Stimulated activated CD4-positive, alpha-beta T cell treated with anti-CD3 and anti-CD28 coated beads, Interleukin-4, amount 100 ng/mL, for 4 hours (primary cell): ENCODE results near the gene SLC7A10.
A peak's percentile ranks its signal among the peaks of the same experiment; 100 is the strongest.
"Not testable (repeated sequence)": the region's sequence is repeated elsewhere in the genome, so short reads cannot be mapped to it uniquely, and the experiment has no call there.

Experiments used
- DNase-seq, 2 experiments: peaks; one replicate each; pipeline ENCODE4 v3.0.0-alpha.2; 2020

SLC7A10 gene

GRCh38 chr19:33236696-33237390 is 11.2 kb upstream of the SLC7A10 start:
- no peak for DNase-seq

DNA sequence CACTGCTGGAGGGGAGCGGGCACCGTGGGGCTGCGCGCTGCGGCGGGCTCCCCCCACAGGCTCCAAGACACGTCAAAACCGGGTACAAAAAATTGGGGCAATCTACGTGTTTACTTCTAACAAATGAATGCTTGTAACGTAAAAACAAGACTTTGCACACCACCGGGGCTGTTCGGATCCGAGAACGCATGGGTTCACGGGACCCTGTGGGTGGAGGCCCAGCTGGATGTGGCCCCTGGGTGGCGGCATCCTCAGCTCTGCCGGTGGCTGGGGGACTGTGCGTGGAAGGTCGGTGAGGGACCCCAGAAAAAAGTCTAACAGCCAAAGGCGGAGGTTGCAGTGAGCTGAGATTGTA is 10.3 kb upstream of the SLC7A10 start:
- no peak for DNase-seq

DNA sequence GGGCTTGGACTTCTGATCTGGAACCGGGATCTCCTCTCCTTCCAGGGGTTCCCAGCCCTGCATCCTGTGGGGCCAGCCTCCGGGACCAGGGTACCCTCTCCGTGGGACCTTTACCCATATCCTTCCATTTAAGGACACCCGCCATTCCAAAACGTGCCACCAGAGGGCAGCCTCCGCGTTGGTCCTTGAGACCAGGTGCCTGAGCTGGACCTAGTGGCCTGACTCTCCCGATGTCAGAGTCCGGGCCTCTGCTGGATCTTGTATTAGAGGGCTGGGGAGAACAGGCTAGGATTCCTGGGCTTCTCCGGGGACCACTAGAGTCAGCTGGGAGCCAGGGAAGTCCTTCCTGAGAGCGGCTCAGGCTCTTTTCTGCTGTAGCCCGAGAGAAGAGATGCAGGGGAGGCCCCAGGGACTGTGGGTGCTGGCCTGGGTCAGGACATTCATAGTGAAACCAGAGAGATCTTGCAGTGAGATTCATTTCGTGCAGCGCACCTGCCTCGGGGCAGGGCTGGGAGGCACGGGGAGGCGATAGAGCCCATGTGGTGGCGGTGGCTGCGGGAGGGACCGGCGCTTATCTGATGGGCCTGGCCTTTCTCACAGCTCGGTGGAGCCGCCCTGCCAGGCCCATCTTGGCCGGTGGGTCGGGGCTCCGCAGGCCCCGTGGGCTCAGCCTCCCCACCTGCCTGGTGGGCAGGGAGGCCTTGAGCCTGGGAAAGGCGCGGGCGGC is 9.8 kb upstream of the SLC7A10 start:
- peak; percentile 58 to 80 for DNase-seq

GRCh38 chr19:33234736-33235135 is 9.1 kb upstream of the SLC7A10 start:
- no peak for DNase-seq

GRCh38 chr19:33234092-33234491 is 8.4 kb upstream of the SLC7A10 start:
- DNase-seq: no peak

DNA sequence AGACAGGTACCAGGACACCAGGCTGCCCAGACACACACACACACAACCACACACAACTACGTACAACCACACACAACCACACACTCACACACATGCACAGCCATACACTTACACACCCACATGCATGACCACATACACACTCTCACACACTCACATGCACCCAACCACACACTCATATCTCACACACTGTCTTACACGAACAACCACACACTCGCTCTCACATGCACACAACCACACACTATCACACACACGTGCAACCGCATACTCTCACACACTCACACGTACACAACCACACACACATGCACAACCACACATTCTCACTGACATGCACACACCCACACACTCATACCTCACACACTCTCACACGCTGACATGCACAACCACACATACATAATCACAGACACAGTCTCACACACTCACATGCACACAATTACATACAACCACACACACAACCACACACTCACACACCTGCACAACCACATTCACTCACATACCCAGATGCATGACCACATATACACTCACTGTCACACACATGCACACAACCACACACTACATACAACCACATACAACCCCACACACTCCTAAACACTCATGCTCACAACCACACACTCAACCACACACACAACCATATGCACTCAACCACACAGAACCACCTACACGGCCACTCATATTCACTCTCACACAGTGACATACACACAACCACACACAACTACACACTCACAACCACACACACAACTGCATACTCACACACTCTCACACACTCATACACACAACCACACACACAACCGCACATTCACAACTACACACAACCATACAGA is 7.6 kb upstream of the SLC7A10 start:
- DNase-seq: no peak

- no peak for DNase-seq
These were observed 7.0 kb upstream of the SLC7A10 start for GRCh38 chr19:33232656-33233055.

DNA sequence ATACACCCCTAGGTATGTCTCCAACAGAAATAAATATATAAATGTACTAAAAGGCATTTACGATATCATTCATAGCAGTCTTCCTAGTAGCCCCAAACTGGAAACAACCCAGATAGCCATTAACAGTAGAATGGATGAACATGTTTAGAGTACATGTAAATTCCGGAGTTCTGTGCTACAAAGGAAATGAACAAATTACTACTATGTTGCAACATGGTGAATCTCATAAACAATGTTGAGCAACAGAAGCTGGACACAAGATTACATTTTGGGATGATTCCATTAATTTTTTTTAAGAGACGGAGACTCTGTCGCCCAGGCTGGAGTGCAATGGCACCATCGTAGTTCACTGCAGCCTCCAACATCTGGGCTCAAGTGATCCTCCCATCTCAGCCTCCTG is 5.9 kb upstream of the SLC7A10 start:
- no peak for DNase-seq

DNA sequence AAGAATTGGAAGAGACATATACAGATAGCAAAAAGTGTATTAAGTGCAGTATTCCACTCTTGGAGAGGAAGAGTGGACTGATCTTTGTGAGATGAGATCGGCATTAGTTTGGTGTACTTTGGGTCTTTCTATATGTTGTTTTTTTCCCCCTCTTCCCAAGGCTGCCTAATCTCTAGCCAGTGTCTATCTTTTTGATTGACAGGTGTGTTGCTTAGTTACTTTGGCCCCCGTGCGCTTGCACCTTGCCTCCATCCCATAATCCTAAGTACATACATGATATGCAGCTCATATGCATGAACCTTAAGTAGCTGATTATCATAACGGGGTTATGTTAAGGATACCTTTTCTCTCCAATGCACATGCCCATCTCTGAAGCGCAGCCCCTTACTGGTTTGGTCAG is 4.3 kb upstream of the SLC7A10 start:
- no peak for DNase-seq

DNA sequence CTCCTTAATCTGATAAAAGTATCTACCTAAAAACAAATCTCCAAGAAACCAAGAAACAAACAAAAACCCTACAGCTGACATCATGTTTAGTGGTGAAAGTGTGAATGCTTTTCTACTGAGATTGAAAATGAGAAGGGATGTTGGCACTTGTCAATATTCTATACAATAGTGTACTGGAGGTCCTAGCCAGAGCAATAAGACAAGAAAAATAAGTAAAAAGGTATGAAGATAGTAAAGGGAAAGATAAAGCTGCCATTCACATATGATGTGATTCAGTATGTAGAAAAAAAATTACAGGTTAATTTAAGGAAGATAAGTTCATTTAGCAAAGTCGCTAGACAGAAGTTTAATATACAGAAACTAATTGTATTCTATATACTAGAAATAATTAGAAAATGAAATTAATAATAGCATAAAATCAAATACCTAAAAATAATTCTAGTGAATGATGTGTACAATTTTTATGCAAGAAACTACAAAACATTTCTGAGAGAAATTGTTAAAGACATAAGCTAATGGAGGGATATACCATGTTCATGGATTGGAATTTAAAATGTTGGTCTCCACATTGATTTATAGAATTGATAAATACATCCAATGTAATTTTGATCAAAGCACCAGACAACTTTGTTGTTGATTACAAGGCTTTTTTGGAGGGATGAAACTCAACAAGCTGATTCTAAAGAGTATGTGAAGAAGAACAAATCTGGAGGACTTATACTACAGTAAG is 2.4 kb upstream of the SLC7A10 start:
- no peak for DNase-seq

DNA sequence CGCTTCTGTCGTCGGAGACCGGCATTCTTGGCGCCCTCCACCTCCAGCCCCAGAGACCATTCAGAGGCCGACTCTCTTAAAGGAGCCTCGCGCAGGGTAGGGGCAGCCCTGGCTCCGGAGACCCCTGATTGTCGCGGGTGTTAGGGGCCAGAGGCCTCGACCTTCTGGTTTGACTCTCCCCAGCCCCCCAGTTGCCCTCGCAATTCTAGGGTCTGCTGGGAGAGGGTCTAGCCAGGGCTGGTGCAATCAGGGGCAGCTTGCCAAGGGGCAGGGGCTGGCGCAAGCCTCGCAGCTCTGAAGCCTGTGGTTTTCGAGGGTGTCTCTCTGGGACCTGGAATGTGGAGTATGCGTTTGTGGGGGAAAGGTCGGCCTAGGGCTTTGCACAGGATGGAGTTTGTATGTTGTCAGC is 1.6 kb upstream of the SLC7A10 start:
- no peak for DNase-seq

DNA sequence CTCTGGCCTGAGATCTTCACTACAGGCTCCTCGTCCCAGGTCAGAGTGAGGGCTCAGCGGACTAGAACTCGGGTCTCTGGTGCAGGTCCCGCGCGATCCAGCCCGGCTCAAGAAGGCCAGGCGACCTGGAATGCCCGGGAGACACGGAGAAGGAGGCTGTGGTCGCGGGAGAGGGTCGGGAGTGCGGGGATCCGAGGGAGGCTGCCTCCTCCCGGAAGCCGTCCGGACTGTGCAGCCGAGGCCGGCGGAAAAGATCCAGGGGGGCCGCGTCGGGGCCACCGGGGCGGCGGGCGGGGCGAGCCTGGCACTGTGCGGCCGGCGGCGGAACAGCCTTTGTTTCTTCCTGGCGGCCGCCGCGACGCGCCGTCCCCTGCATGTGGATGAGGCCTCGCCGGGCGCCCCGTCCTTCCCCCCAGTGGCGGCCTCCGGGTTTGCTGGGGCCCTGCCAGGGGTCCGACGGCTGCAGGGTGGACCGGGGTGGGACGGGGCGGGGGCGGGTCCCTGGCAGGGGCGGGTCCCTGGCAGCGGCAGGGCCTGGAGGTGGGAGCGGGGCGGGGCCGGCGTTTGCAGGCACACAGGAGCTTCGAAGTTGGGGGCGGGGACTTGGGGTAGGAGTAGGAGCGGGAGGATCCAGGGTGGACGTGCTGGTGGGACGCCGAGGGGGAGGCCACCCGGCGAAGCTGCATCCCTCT is 1.0 kb upstream of the SLC7A10 start:
- DNase-seq: no peak

DNA sequence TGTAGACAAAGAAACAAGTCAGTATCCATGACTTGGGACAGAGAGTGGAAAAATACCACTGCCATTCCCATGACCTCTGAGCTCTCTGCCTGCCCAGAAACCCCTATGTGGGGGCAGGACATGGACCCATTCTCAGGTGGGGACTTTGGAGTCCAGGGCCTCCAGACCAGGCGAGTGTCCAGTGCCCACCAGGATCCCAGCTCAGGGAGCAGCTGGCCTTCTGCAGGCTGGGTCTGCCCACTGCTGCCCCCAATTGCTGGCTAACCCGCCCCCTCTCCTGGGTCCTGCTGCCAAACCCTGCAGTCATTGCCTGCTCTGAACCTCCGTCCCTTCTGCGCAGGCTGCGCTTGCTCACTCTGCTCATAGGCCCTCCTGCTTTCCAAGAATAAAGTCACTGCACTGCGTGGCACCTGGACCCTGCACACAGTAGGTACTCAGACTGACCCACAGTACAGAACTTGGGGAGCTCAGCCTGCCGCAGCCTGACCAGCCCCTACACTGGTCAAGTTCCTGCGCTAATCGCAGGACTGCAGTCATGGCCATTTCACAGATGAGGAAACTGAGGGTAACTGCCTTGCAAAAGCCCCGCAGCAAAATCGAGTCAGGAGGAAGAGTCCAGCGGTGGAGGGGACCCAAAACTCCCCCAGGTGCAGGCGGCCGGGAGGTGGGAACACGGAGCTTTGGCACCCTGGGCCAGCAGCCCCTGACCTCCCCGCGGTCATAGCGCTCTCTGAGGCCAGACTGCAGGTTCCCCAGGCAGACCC is 774 bp downstream of the SLC7A10 start:
- no peak for DNase-seq

DNA sequence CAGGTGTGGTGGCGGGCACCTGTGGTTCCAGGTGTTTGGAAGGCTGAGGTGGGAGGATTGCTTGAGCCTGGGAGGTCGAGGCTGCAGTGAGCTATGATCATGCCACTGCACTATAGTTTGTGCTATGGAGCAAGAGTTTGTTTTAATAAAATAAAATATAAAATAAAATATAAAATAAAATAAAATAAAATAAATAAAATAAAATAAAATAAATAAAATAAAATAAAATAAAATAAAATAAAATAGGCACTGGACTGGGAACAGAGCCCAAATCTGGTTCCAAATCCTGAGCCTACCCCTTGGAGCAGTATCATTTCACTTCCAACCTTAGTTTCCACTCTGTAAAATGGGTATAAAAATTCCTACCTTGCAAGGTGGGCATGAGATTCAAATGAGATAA is 3.4 kb downstream of the SLC7A10 start:
- not testable (repeated sequence) for DNase-seq

- no peak for DNase-seq
These were observed 4.0 kb downstream of the SLC7A10 start for GRCh38 chr19:33221638-33222037.

DNA sequence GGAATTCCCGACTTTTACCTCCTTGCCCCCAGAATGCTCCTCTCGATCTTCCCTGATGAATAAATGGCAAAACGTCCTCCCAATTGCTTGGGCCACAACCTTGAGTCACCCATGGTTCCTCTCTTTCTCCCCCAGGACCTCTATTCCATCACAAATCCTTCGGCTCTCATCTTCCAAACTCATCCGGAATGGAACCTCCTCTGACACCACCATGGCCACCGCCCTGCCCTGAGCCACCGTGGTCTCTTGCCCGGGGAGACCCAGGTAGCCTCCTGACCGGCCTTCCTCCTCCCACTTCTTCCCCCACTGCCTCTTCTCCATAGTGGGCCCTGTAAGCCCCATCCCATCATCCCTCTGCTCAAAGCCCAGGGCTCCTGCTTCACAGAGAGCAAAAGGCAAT is 4.9 kb downstream of the SLC7A10 start:
- no peak for DNase-seq

- no peak for DNase-seq
These were observed 5.5 kb downstream of the SLC7A10 start for GRCh38 chr19:33220115-33220514.

GRCh38 chr19:33219261-33219815 is 6.3 kb downstream of the SLC7A10 start:
- no peak for DNase-seq

DNA sequence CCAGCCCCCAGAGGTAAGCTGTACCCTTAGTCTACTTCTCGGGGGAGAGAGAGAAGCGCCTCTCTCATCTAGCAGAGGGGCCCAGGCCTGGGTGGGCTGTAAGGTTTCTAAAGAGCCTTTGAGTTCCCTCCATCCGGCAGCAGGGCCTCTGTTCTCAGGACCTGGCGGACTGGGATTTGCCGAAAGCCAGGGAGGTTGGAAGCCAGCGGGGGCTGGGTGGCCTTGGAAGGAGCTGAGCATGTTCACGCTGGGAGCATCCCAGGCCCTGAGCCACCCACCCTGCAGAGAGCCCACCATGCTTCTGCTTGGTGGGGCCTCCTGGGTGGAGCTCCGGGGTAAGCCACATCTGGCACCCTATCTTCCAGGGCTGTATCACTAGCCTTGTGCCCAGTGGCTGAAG is 7.8 kb downstream of the SLC7A10 start:
- no peak for DNase-seq

GRCh38 chr19:33216198-33216830 is 9.3 kb downstream of the SLC7A10 start:
- no peak for DNase-seq
